Measurements from ENCODE around the gene ACOXL. TPM values are rescaled to one million over a fixed set of nuclear protein-coding genes. Genes with fewer than 3 reads are reported as not detected.

Gene ACOXL
- total and polyA plus RNA-seq, 2 donors (not counting 3 experiments of a cell fraction or from before 2014, with no cell fraction given), result not detected

GRCh38 chr2:110870545-110870944 is 138.2 kb downstream of the ACOXL start:
- H3K27me3 ChIP-seq (ENCODE audit: control insufficient read depth in 2 of 2, insufficient read depth in 2 of 2, low read length in 2 of 2), result peaks cover 0 to 4% of the 10 kb centered on the region in 2 experiments
- intact Hi-C loops (cut with micrococcal nuclease) (no loop called here), dilution Hi-C loops (cut with MboI; ENCODE audit: extremely low pct_ligation_motif_present, low sequenced_read_pairs) (no loop called here)
- FAIRE-seq, result no peak
- no peaks in the 10 kb centered on the region for H3K9me3 ChIP-seq (replicated peaks; ENCODE audit: control insufficient read depth, insufficient read depth, low read length)
- H3K4me1 ChIP-seq (ENCODE audit: control insufficient read depth, extremely low read depth, insufficient read depth, low read length), result no peaks in the 10 kb centered on the region
- no peak overlapping the region for H3K4me3 ChIP-seq (replicated peaks in 1 of 3; ENCODE audit: insufficient read depth in 1 of 3, low read depth in 1 of 3, low read length in 3 of 3)
- no peak overlapping the region for H3K4me2 ChIP-seq (ENCODE audit: insufficient read depth, low read length)
- ChIA-PET CTCF (no interaction called here), POLR2A (no interaction called here)
- TF ChIP-seq EZH2 (IDR thresholded peaks at IDR 0.05; ENCODE audit: borderline replicate concordance, low read depth, low read length, severe bottlenecking), result no peak
- TF ChIP-seq, protein P1, sequence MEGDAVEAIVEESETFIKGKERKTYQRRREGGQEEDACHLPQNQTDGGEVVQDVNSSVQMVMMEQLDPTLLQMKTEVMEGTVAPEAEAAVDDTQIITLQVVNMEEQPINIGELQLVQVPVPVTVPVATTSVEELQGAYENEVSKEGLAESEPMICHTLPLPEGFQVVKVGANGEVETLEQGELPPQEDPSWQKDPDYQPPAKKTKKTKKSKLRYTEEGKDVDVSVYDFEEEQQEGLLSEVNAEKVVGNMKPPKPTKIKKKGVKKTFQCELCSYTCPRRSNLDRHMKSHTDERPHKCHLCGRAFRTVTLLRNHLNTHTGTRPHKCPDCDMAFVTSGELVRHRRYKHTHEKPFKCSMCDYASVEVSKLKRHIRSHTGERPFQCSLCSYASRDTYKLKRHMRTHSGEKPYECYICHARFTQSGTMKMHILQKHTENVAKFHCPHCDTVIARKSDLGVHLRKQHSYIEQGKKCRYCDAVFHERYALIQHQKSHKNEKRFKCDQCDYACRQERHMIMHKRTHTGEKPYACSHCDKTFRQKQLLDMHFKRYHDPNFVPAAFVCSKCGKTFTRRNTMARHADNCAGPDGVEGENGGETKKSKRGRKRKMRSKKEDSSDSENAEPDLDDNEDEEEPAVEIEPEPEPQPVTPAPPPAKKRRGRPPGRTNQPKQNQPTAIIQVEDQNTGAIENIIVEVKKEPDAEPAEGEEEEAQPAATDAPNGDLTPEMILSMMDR (IDR thresholded peaks at IDR 0.05; ENCODE audit: extremely low read depth in 1 of 2, insufficient read depth in 1 of 2, low read depth in 1 of 2, low read length in 2 of 2), result no peak
- TF ChIP-seq MAX (IDR thresholded peaks at IDR 0.05; ENCODE audit: insufficient read depth, insufficient read length), result no peak
- no peak for TF ChIP-seq POLR2AphosphoS5 (IDR thresholded peaks at IDR 0.05; ENCODE audit: insufficient read depth, low read depth, low read length)
- no peak for TF ChIP-seq MYC (IDR thresholded peaks at IDR 0.05; ENCODE audit: low read depth, low read length)
- no peak for TF ChIP-seq JUN (IDR thresholded peaks at IDR 0.05; ENCODE audit: borderline replicate concordance, insufficient read depth, insufficient read length, low read depth)
- TF ChIP-seq GATA2 (IDR thresholded peaks at IDR 0.05; ENCODE audit: insufficient read depth, insufficient read length, low read depth, low read length), result no peak
- TF ChIP-seq FOS (IDR thresholded peaks at IDR 0.05; ENCODE audit: borderline replicate concordance, insufficient read depth, low read length), result no peak
- no peak for TF ChIP-seq POLR2A (IDR thresholded peaks at IDR 0.05; ENCODE audit: low read depth, low read length)
- H3K27ac ChIP-seq (ENCODE audit: insufficient read depth, low read depth, low read length), result no peak overlapping the region
- H3K79me2 ChIP-seq (ENCODE audit: control insufficient read depth, insufficient read depth, low read length), result no peaks in the 10 kb centered on the region
- H3K9me1 ChIP-seq (replicated peaks; ENCODE audit: control insufficient read depth, extremely low read depth, insufficient read depth, low read length), result no peaks in the 10 kb centered on the region
- BruUV-seq (replicated peaks), result no TSS peak
- no peak overlapping the region for H2AFZ ChIP-seq (ENCODE audit: low read depth, low read length)
- no peak for DNase-seq (ENCODE audit: low read depth, low spot score)
- H3K9ac ChIP-seq (replicated peaks; ENCODE audit: extremely low read depth, insufficient read depth, low read length), result no peak overlapping the region
- no peaks in the 10 kb centered on the region for H4K20me1 ChIP-seq (replicated peaks; ENCODE audit: control insufficient read depth, extremely low read depth, insufficient read depth, low read length)
- no peaks in the 10 kb centered on the region for H3K36me3 ChIP-seq (ENCODE audit: control insufficient read depth in 2 of 2, extremely low read depth in 1 of 2, insufficient read depth in 2 of 2, low read length in 2 of 2)
